GM10266 (cell line): ENCODE results near the gene KRT36.

Source experiments
- DNase-seq: peaks from one replicate; pipeline ENCODE4 v3.0.0; 2012; ENCODE audit errors: extremely low spot score
- TF ChIP-seq, protein P1 (sequence below): IDR thresholded peaks from 2 replicates; pipeline ENCODE4 v1.5.1; 2012; ENCODE audit warnings: mild to moderate bottlenecking, low read depth; ENCODE audit not compliant: control insufficient read depth, insufficient read depth; ENCODE audit errors: missing control alignments

KRT36 gene

DNA sequence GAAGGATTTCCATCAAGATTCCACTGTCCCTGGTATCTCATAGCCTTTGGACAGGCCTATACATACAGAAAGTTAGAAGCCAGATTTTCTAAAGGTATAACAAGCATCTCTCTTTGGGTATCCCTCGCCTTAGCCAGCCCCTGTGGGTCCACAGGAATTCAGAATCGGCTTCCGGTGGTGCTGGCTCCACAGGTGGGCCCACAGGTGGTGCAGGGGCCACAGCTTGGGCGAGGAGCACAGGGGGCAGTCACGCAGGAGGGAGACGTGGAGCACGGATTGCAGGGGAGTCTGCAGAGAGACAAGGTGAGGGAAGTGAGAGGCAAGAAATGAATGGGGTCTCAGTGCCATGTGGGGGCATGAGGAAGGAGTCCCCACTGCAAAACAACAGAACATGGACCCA lies 52.5 kb downstream of the KRT36 start:
- no peak for DNase-seq
- TF ChIP-seq, protein P1, sequence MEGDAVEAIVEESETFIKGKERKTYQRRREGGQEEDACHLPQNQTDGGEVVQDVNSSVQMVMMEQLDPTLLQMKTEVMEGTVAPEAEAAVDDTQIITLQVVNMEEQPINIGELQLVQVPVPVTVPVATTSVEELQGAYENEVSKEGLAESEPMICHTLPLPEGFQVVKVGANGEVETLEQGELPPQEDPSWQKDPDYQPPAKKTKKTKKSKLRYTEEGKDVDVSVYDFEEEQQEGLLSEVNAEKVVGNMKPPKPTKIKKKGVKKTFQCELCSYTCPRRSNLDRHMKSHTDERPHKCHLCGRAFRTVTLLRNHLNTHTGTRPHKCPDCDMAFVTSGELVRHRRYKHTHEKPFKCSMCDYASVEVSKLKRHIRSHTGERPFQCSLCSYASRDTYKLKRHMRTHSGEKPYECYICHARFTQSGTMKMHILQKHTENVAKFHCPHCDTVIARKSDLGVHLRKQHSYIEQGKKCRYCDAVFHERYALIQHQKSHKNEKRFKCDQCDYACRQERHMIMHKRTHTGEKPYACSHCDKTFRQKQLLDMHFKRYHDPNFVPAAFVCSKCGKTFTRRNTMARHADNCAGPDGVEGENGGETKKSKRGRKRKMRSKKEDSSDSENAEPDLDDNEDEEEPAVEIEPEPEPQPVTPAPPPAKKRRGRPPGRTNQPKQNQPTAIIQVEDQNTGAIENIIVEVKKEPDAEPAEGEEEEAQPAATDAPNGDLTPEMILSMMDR: no peak
